Motor neuron (in vitro differentiated cells): ENCODE data around the gene ZNF83. TPM values are rescaled to one million over a fixed set of nuclear protein-coding genes. Genes with fewer than 3 reads are reported as not detected.
"Not testable (repeated sequence)": the region's sequence is repeated elsewhere in the genome, so short reads cannot be mapped to it uniquely, and the experiment has no call there.

Experiments used
- ATAC-seq, 8 experiments: fragments of 200-7000 bp; cut with Tn5 transposase; replicated peaks in 6 of 8; 2 replicates each; pipeline ENCODE4 v1.8.0; 2021; ENCODE audit warnings: mild to moderate bottlenecking in 8 of 8, moderate library complexity in 8 of 8
- H3K27ac ChIP-seq, 2 donors: fragments of 250-450 bp; sonication (Bioruptor Pico); 2 replicates each; pipeline ENCODE4 v1.9.0; 2021; ENCODE audit warnings: antibody characterized with exemption in 2 of 2, mild to moderate bottlenecking in 2 of 2, moderate library complexity in 1 of 2
- H3K4me1 ChIP-seq, 2 donors: fragments of 250-450 bp; sonication (Bioruptor Pico); replicated peaks in 1 of 2; 2 replicates each; pipeline ENCODE4 v1.6.1; 2021; ENCODE audit warnings: antibody characterized with exemption in 2 of 2, mild to moderate bottlenecking in 2 of 2, moderate library complexity in 1 of 2
- H3K4me3 ChIP-seq, 5 donors: fragments of 250-450 bp; sonication (Bioruptor Pico); 2 replicates each; pipeline ENCODE4 v1.9.0; 2021; ENCODE audit warnings: antibody characterized with exemption in 5 of 5, mild to moderate bottlenecking in 5 of 5, moderate library complexity in 4 of 5
- WGBS, 10 experiments: fragments of 450-650 bp; shearing (Covaris generic); methylation state at CpG; one replicate each; pipeline ENCODE4 v1.0.0; 2022; 5-methylcytosine and 5-hydroxymethylcytosine counted together
- in situ Hi-C, 9 experiments: fragments of 400-800 bp; cut with MboI; loops; one replicate each; pipeline ENCODE4 v1.15.0; 2021; ENCODE audit warnings: low sequenced_read_pairs in 9 of 9, low pct_unique_long_range_greater_than_20kb in 2 of 9; ENCODE audit not compliant: unreplicated experiment in 9 of 9
- total RNA-seq, 8 experiments: library from RNA; unstranded; fragments of 300-600 nt; gene quantifications; 2 replicates each; pipeline versions ENCODE4 v1.2.3 to v1.2.4, GENCODE V29; 2022

Gene ZNF83
- total RNA-seq: 100 to 1,000 TPM in 3 of 8 experiments, 10 to 100 TPM in 5; 27.7 to 163 (median 90.0) TPM

- ATAC-seq: peak; percentile 72 to 93 (median 86)
- Histone ChIP-seq H3K4me3 (peak within 1 kb of the TSS; percentile 41 to 63 (median 51)), H3K27ac (peak within 1 kb of the TSS; percentile 86 to 94), H3K4me1 (peaks cover 0 to 4% of the 10 kb centered on the region in 2 donors)
- in situ Hi-C loops: no loop called here
- 0 to 20% (median 0%) methylated on average over 1 to 15 of the region's 55 CpGs; no CpG with 5 or more reads in 2 of the 10 experiments for WGBS, 10 experiments
These were observed at the start of gene ZNF83 for GRCh38 chr19:52637718-52638585. ZNF83 (minus strand) TSS chr19:52638355.

- in situ Hi-C loops: no loop called here
- H3K4me1 ChIP-seq: peaks cover 4 to 19% of the 10 kb centered on the region in 2 donors
- WGBS, 10 experiments: 81 to 100% (median 100%) methylated on average over 1 to 3 of the region's 3 CpGs; no CpG with 5 or more reads in 6 of the 10 experiments
These were observed 49.5 kb upstream of the ZNF83 start for GRCh38 chr19:52687684-52688083.

GRCh38 chr19:52685811-52686210 lies 47.7 kb upstream of the ZNF83 start:
- no peak for ATAC-seq
- in situ Hi-C loops: no loop called here
- Histone ChIP-seq H3K4me1 (peaks cover 4 to 10% of the 10 kb centered on the region in 2 donors), H3K27ac (no peak overlapping the region), H3K4me3 (no peak overlapping the region)
- 22 to 100% (median 84%) methylated on average over 1 of the region's 1 CpG; no CpG with 5 or more reads in 2 of the 10 experiments for WGBS, 10 experiments

More at GRCh38 chr19:52687684-52688083, 49.5 kb upstream of the ZNF83 start:
- no peak for ATAC-seq
- no peak overlapping the region for H3K4me3 ChIP-seq
- H3K27ac ChIP-seq: no peak overlapping the region

- H3K4me3 ChIP-seq, ATAC-seq, H3K27ac ChIP-seq, H3K4me1 ChIP-seq, in situ Hi-C loops: not testable (repeated sequence)
- WGBS, 10 experiments: 17 to 100% (median 66%) methylated on average over 1 of the region's 1 CpG; no CpG with 5 or more reads in 4 of the 10 experiments
These were observed 43.1 kb upstream of the ZNF83 start for GRCh38 chr19:52681216-52681615.

- Histone ChIP-seq H3K4me3 (no peak overlapping the region), H3K4me1 (no peaks in the 10 kb centered on the region), H3K27ac (no peak overlapping the region)
- peak in 1 of 8 experiments; percentile 37 for ATAC-seq
- WGBS, 10 experiments: 40 to 100% (median 92%) methylated on average over 1 to 5 of the region's 5 CpGs; no CpG with 5 or more reads in 3 of the 10 experiments
- in situ Hi-C loops: no loop called here
These were observed 41.4 kb upstream of the ZNF83 start for GRCh38 chr19:52679598-52679997.

GRCh38 chr19:52675239-52675638 lies 37.1 kb upstream of the ZNF83 start:
- H3K27ac ChIP-seq, in situ Hi-C loops, H3K4me3 ChIP-seq, H3K4me1 ChIP-seq: not testable (repeated sequence)
- peak in 5 of 8 experiments; percentile 69 to 87 (median 84) for ATAC-seq
- 86 to 100% (median 100%) methylated on average over 1 to 6 of the region's 6 CpGs; no CpG with 5 or more reads in 2 of the 10 experiments for WGBS, 10 experiments

GRCh38 chr19:52673014-52673413 lies 34.9 kb upstream of the ZNF83 start:
- Histone ChIP-seq H3K4me3 (no peak overlapping the region), H3K4me1 (no peaks in the 10 kb centered on the region), H3K27ac (no peak overlapping the region)
- WGBS, 10 experiments: 73 to 100% (median 95%) methylated on average over 1 to 4 of the region's 4 CpGs; no CpG with 5 or more reads in 4 of the 10 experiments
- in situ Hi-C loops: no loop called here
- ATAC-seq: no peak

GRCh38 chr19:52670046-52670445 lies 31.9 kb upstream of the ZNF83 start:
- Histone ChIP-seq H3K4me3 (no peak overlapping the region), H3K4me1 (no peaks in the 10 kb centered on the region), H3K27ac (no peak overlapping the region)
- no peak for ATAC-seq
- 65 to 100% (median 96%) methylated on average over 1 to 4 of the region's 4 CpGs; no CpG with 5 or more reads in 2 of the 10 experiments for WGBS, 10 experiments
- in situ Hi-C loops: no loop called here

GRCh38 chr19:52669586-52669985 lies 31.4 kb upstream of the ZNF83 start:
- ATAC-seq: no peak
- in situ Hi-C loops: no loop called here
- no peak overlapping the region for H3K27ac ChIP-seq
- no peaks in the 10 kb centered on the region for H3K4me1 ChIP-seq
- H3K4me3 ChIP-seq: no peak overlapping the region
- WGBS, 10 experiments: 73 to 100% (median 88%) methylated on average over 1 to 5 of the region's 5 CpGs; no CpG with 5 or more reads in 1 of the 10 experiments

- in situ Hi-C loops: no loop called here
- Histone ChIP-seq H3K4me3 (no peak overlapping the region), H3K27ac (no peak overlapping the region), H3K4me1 (no peaks in the 10 kb centered on the region)
- ATAC-seq: no peak
- 57 to 95% (median 82%) methylated on average over 1 to 6 of the region's 6 CpGs for WGBS, 10 experiments
These were observed 29.8 kb upstream of the ZNF83 start for GRCh38 chr19:52667972-52668371.

GRCh38 chr19:52666506-52666905 lies 28.4 kb upstream of the ZNF83 start:
- Histone ChIP-seq H3K4me3 (no peak overlapping the region), H3K4me1 (no peaks in the 10 kb centered on the region), H3K27ac (no peak overlapping the region)
- in situ Hi-C loops: no loop called here
- ATAC-seq: no peak

GRCh38 chr19:52665529-52665928 lies 27.4 kb upstream of the ZNF83 start:
- in situ Hi-C loops: no loop called here
- Histone ChIP-seq H3K4me1 (no peaks in the 10 kb centered on the region), H3K4me3 (no peak overlapping the region), H3K27ac (no peak overlapping the region)
- peak in 2 of 8 experiments; percentile 27 to 28 for ATAC-seq
- WGBS, 10 experiments: 25 to 100% (median 88%) methylated on average over 1 to 6 of the region's 6 CpGs; no CpG with 5 or more reads in 2 of the 10 experiments

GRCh38 chr19:52665027-52665426 lies 26.9 kb upstream of the ZNF83 start:
- peak in 6 of 8 experiments; percentile 29 to 92 (median 62) for ATAC-seq
- Histone ChIP-seq H3K4me3 (no peak overlapping the region), H3K4me1 (no peaks in the 10 kb centered on the region), H3K27ac (no peak overlapping the region)
- WGBS, 10 experiments: 0 to 100% (median 96%) methylated on average over 1 to 3 of the region's 4 CpGs; no CpG with 5 or more reads in 3 of the 10 experiments
- in situ Hi-C loops: no loop called here
